ENCODE measurements around the gene BNIP2. TPM values are rescaled to one million over a fixed set of nuclear protein-coding genes. Genes with fewer than 3 reads are reported as not detected.

Gene BNIP2
- total RNA-seq, 1 donor from 2014 or later: 123 TPM

- Histone ChIP-seq H3K4me3 (ENCODE audit: low read depth, low read length) (no peak overlapping the region), H3K27me3 (ENCODE audit: control insufficient read depth, insufficient read depth, low read length) (no peaks in the 10 kb centered on the region), H3K36me3 (ENCODE audit: control insufficient read depth, insufficient read depth, low read length) (no peaks in the 10 kb centered on the region)
- DNase-seq (ENCODE audit: low read depth) (no peak), FAIRE-seq (no peak)
- TF ChIP-seq, protein P1, sequence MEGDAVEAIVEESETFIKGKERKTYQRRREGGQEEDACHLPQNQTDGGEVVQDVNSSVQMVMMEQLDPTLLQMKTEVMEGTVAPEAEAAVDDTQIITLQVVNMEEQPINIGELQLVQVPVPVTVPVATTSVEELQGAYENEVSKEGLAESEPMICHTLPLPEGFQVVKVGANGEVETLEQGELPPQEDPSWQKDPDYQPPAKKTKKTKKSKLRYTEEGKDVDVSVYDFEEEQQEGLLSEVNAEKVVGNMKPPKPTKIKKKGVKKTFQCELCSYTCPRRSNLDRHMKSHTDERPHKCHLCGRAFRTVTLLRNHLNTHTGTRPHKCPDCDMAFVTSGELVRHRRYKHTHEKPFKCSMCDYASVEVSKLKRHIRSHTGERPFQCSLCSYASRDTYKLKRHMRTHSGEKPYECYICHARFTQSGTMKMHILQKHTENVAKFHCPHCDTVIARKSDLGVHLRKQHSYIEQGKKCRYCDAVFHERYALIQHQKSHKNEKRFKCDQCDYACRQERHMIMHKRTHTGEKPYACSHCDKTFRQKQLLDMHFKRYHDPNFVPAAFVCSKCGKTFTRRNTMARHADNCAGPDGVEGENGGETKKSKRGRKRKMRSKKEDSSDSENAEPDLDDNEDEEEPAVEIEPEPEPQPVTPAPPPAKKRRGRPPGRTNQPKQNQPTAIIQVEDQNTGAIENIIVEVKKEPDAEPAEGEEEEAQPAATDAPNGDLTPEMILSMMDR (IDR thresholded peaks at IDR 0.05; ENCODE audit: insufficient read depth, low read length, severe bottlenecking): no peak
These were observed 33.4 kb upstream of the BNIP2 start for GRCh38 chr15:59722476-59722875.

- Histone ChIP-seq H3K36me3 (ENCODE audit: control insufficient read depth, insufficient read depth, low read length) (no peaks in the 10 kb centered on the region), H3K4me3 (ENCODE audit: low read depth, low read length) (no peak overlapping the region), H3K27me3 (ENCODE audit: control insufficient read depth, insufficient read depth, low read length) (no peaks in the 10 kb centered on the region)
- DNase-seq (ENCODE audit: low read depth) (no peak), FAIRE-seq (no peak)
- TF ChIP-seq, protein P1 (IDR thresholded peaks at IDR 0.05; ENCODE audit: insufficient read depth, low read length, severe bottlenecking): no peak
These were observed 32.9 kb upstream of the BNIP2 start for GRCh38 chr15:59722037-59722436.

GRCh38 chr15:59721411-59721810 lies 32.3 kb upstream of the BNIP2 start:
- TF ChIP-seq, protein P1 (IDR thresholded peaks at IDR 0.05; ENCODE audit: insufficient read depth, low read length, severe bottlenecking): no peak
- DNase-seq (ENCODE audit: low read depth): no peak
- Histone ChIP-seq H3K4me3 (ENCODE audit: low read depth, low read length) (no peak overlapping the region), H3K36me3 (ENCODE audit: control insufficient read depth, insufficient read depth, low read length) (no peaks in the 10 kb centered on the region), H3K27me3 (ENCODE audit: control insufficient read depth, insufficient read depth, low read length) (no peaks in the 10 kb centered on the region)
- no peak for FAIRE-seq

- DNase-seq (ENCODE audit: low read depth): no peak
- Histone ChIP-seq H3K4me3 (ENCODE audit: low read depth, low read length) (no peak overlapping the region), H3K27me3 (ENCODE audit: control insufficient read depth, insufficient read depth, low read length) (no peaks in the 10 kb centered on the region), H3K36me3 (ENCODE audit: control insufficient read depth, insufficient read depth, low read length) (no peaks in the 10 kb centered on the region)
- FAIRE-seq: no peak
- TF ChIP-seq, protein P1 (IDR thresholded peaks at IDR 0.05; ENCODE audit: insufficient read depth, low read length, severe bottlenecking): no peak
These were observed 24.1 kb upstream of the BNIP2 start for GRCh38 chr15:59713177-59713576.

GRCh38 chr15:59711451-59712243 lies 22.5 kb upstream of the BNIP2 start:
- Histone ChIP-seq H3K27me3 (ENCODE audit: control insufficient read depth, insufficient read depth, low read length) (no peaks in the 10 kb centered on the region), H3K4me3 (ENCODE audit: low read depth, low read length) (no peak overlapping the region), H3K36me3 (ENCODE audit: control insufficient read depth, insufficient read depth, low read length) (no peaks in the 10 kb centered on the region)
- TF ChIP-seq, protein P1 (IDR thresholded peaks at IDR 0.05; ENCODE audit: insufficient read depth, low read length, severe bottlenecking): no peak
- FAIRE-seq: no peak
- DNase-seq (ENCODE audit: low read depth): no peak

- H3K4me3 ChIP-seq (ENCODE audit: low read depth, low read length): no peak overlapping the region
- no peak for FAIRE-seq
- no peaks in the 10 kb centered on the region for H3K36me3 ChIP-seq (ENCODE audit: control insufficient read depth, insufficient read depth, low read length)
- DNase-seq (ENCODE audit: low read depth): no peak
- TF ChIP-seq, protein P1 (IDR thresholded peaks at IDR 0.05; ENCODE audit: insufficient read depth, low read length, severe bottlenecking): no peak
- no peaks in the 10 kb centered on the region for H3K27me3 ChIP-seq (ENCODE audit: control insufficient read depth, insufficient read depth, low read length)
These were observed 18.5 kb upstream of the BNIP2 start for GRCh38 chr15:59707619-59708018.
